SK-N-MC (cell line): Measurements from ENCODE around the gene ADH6.

ENCODE experiments used
- EZH2 ChIP-seq: fragments of 200-600 bp; sonication (generic); IDR thresholded peaks from one replicate; pipeline ENCODE4 v1.6.1; 2017; ENCODE audit warnings: antibody characterized with exemption
- FOXP2 ChIP-seq: optimal IDR thresholded peaks from 2 replicates; pipeline ENCODE3; 2011; ENCODE audit warnings: mild to moderate bottlenecking, moderate library complexity; ENCODE audit not compliant: insufficient read depth; ENCODE audit errors: extremely low read length, control extremely low read depth
- POLR2AphosphoS5 ChIP-seq: IDR thresholded peaks from 2 replicates; pipeline ENCODE4 v1.6.1; 2012; ENCODE audit warnings: mild to moderate bottlenecking, low read depth, low read length, borderline replicate concordance

- TF ChIP-seq POLR2AphosphoS5 (no peak), EZH2 (no peak), FOXP2 (no peak)
Observed at GRCh38 chr4:99190336-99190735, 28.7 kb downstream of the ADH6 start.
